HL-60 (cell line): ENCODE measurements around the gene RRP15.

ENCODE experiments used
- POLR2AphosphoS5 ChIP-seq: IDR thresholded peaks from 2 replicates; pipeline ENCODE4 v1.6.1; 2012; ENCODE audit warnings: low read depth
- TF ChIP-seq, protein P1 (sequence below): IDR thresholded peaks from one replicate; pipeline ENCODE4 v1.5.1; 2011; ENCODE audit warnings: low read length, control low read depth, inconsistent platforms; ENCODE audit not compliant: insufficient read depth
- TF ChIP-seq, protein P2 (sequence below): IDR thresholded peaks from 2 replicates; pipeline ENCODE4 v1.6.1; 2012; ENCODE audit warnings: low read depth; ENCODE audit not compliant: insufficient replicate concordance

DNA sequence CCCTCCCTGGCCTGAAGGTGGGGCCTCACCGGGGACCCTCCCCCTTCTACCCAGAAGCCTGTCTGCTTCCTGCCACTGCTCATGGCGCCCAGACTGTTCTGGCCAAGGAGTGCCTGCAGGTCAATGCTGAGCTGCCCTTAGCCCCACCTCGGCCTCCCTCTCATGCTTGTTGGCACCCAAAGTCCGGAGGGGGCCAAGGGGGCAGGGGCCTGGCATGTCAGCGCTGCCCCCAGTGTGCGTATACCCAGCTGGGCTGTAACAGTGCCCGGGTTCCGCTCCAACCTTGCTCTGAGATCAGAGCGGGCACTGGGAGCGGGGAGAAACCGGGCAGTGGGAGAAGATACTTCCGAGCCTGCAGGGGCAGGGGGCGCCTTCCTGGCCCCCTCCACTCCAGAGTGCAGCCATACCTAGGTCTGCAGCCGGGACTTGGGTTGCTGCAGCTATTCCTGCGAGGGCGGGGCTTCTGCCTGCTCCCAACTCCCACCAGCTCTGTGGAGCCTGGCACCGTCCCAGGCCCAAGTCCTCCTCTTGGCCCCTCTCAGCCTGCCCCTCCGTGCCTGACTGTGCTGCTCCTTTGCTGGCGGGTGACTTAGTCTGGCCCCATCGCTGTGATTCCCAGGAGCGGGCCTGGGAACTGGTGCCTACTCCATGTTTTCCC lies 38.6 kb downstream of the RRP15 start:
- TF ChIP-seq, protein P1, sequence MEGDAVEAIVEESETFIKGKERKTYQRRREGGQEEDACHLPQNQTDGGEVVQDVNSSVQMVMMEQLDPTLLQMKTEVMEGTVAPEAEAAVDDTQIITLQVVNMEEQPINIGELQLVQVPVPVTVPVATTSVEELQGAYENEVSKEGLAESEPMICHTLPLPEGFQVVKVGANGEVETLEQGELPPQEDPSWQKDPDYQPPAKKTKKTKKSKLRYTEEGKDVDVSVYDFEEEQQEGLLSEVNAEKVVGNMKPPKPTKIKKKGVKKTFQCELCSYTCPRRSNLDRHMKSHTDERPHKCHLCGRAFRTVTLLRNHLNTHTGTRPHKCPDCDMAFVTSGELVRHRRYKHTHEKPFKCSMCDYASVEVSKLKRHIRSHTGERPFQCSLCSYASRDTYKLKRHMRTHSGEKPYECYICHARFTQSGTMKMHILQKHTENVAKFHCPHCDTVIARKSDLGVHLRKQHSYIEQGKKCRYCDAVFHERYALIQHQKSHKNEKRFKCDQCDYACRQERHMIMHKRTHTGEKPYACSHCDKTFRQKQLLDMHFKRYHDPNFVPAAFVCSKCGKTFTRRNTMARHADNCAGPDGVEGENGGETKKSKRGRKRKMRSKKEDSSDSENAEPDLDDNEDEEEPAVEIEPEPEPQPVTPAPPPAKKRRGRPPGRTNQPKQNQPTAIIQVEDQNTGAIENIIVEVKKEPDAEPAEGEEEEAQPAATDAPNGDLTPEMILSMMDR = no peak
- TF ChIP-seq POLR2AphosphoS5 = no peak
- TF ChIP-seq, protein P2, sequence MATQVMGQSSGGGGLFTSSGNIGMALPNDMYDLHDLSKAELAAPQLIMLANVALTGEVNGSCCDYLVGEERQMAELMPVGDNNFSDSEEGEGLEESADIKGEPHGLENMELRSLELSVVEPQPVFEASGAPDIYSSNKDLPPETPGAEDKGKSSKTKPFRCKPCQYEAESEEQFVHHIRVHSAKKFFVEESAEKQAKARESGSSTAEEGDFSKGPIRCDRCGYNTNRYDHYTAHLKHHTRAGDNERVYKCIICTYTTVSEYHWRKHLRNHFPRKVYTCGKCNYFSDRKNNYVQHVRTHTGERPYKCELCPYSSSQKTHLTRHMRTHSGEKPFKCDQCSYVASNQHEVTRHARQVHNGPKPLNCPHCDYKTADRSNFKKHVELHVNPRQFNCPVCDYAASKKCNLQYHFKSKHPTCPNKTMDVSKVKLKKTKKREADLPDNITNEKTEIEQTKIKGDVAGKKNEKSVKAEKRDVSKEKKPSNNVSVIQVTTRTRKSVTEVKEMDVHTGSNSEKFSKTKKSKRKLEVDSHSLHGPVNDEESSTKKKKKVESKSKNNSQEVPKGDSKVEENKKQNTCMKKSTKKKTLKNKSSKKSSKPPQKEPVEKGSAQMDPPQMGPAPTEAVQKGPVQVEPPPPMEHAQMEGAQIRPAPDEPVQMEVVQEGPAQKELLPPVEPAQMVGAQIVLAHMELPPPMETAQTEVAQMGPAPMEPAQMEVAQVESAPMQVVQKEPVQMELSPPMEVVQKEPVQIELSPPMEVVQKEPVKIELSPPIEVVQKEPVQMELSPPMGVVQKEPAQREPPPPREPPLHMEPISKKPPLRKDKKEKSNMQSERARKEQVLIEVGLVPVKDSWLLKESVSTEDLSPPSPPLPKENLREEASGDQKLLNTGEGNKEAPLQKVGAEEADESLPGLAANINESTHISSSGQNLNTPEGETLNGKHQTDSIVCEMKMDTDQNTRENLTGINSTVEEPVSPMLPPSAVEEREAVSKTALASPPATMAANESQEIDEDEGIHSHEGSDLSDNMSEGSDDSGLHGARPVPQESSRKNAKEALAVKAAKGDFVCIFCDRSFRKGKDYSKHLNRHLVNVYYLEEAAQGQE = no peak
